ENCODE results near the gene TK1. TPM values are rescaled to one million over a fixed set of nuclear protein-coding genes. Genes with fewer than 3 reads are reported as not detected.
A peak's percentile ranks its signal among the peaks of the same experiment; 100 is the strongest.
"Not testable (repeated sequence)": the region's sequence is repeated elsewhere in the genome, so short reads cannot be mapped to it uniquely, and the experiment has no call there.

TK1 gene
- polyA plus RNA-seq, 3 donors = 0.67 to 2.0 (median 1.4) TPM

DNA sequence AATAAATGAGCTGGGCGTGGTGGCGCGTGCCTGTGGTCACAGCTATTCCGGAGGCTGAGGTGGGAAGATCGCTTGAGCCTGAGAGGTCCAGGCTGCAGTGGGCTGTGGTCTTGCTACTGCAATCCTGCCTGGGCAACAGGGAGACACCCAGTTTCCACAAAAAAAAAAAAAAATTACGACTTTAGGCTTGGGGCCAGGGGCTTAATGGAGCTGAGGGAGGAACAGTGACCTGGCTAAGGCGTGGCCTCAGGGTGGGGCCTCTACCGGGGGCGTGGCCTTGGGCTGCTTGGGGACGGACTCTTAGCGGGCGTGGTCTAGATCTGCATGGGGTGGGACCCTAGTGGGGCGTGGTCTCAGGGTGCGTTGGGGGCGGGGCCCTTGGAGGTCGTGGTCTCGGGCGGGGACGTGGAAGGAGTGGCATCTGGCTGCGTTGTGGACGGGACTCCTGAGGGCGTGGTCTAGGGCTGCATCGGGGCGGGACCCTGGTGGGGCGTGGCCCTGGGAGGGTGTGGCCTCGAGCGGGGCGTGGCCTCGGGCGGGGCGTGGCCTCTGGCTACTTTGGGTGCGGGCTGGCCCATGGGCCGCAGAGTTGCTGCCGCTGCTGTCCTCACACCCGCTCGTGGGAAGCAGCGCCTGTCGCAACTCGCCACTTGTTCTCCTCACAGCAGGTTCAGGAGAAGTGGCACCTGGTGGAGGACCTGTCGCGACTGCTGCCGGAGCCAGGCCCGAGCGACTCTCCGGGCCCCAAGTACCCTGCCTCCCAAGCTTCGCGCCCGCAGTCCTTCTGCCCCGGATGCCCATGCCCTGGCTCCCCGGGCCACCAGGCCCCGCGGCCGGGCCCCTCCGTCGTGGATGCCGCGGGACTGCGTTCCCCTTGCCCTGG lies 46.4 kb downstream of the TK1 start:
- peak overlapping the region; percentile 52 to 78 for H3K4me3 Mint-ChIP-seq
- no peak overlapping the region for H2AFZ ChIP-seq (ENCODE audit: insufficient read depth, low read depth, low read length, poor library complexity, severe bottlenecking)
- peak; percentile 94 to 98 (median 98) for DNase-seq
- TF ChIP-seq, protein P1, sequence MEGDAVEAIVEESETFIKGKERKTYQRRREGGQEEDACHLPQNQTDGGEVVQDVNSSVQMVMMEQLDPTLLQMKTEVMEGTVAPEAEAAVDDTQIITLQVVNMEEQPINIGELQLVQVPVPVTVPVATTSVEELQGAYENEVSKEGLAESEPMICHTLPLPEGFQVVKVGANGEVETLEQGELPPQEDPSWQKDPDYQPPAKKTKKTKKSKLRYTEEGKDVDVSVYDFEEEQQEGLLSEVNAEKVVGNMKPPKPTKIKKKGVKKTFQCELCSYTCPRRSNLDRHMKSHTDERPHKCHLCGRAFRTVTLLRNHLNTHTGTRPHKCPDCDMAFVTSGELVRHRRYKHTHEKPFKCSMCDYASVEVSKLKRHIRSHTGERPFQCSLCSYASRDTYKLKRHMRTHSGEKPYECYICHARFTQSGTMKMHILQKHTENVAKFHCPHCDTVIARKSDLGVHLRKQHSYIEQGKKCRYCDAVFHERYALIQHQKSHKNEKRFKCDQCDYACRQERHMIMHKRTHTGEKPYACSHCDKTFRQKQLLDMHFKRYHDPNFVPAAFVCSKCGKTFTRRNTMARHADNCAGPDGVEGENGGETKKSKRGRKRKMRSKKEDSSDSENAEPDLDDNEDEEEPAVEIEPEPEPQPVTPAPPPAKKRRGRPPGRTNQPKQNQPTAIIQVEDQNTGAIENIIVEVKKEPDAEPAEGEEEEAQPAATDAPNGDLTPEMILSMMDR (IDR thresholded peaks at IDR 0.05) = no peak
- H3K9me3 Mint-ChIP-seq = no peaks in the 10 kb centered on the region
- H3K4me1 Mint-ChIP-seq = peaks cover 81% of the 10 kb centered on the region
- peaks cover 10% of the 10 kb centered on the region for H3K79me2 ChIP-seq (ENCODE audit: insufficient read depth, low read length)
- H4K20me1 ChIP-seq (ENCODE audit: insufficient read depth, low read length) = peaks cover 55% of the 10 kb centered on the region
- no peaks in the 10 kb centered on the region for H3K27me3 ChIP-seq (ENCODE audit: control insufficient read depth in 2 of 2, insufficient read depth in 2 of 2, low read length in 2 of 2)
- peak overlapping the region; percentile 53 for H3K4me2 ChIP-seq (replicated peaks; ENCODE audit: extremely low read depth, low read length, poor library complexity, severe bottlenecking)
- peak overlapping the region; percentile 82 to 96 (median 90) for H3K27ac Mint-ChIP-seq
- intact Hi-C loops (cut with micrococcal nuclease) = loop anchor here (1.0 to 5.0 kb wide), 3 partner anchors 30 to 47 kb away; partner anchors contain the start of genes AFMID (in 2 of the 2) and TK1 (in 2 of the 2)
- H3K27ac ChIP-seq (ENCODE audit: low read depth in 1 of 2, low read length in 2 of 2) = peak overlapping the region; percentile 39 to 49
- no peak overlapping the region for H3K9ac ChIP-seq (ENCODE audit: insufficient read depth, low read length, poor library complexity, severe bottlenecking)
- H3K36me3 ChIP-seq (replicated peaks in 1 of 2; ENCODE audit: control insufficient read depth in 1 of 2, insufficient read depth in 2 of 2, low read length in 2 of 2) = peaks cover 29 to 32% of the 10 kb centered on the region in 2 donors
- peaks cover 0 to 5% (median 0%) of the 10 kb centered on the region in 3 donors for H3K27me3 Mint-ChIP-seq (ENCODE audit: low read depth in 3 of 3)
- H3K9me3 ChIP-seq (replicated peaks in 1 of 2; ENCODE audit: control insufficient read depth in 1 of 2, insufficient read depth in 1 of 2, low read length in 2 of 2) = no peaks in the 10 kb centered on the region
- peak overlapping the region in 1 of 3 experiments; percentile 50 for H3K4me3 ChIP-seq (replicated peaks in 1 of 3; ENCODE audit: low read depth in 2 of 3, low read length in 3 of 3)
- 24% methylated on average over 57 of the region's 58 CpGs for WGBS (ENCODE audit: insufficient coverage)
- peaks cover 30 to 49% of the 10 kb centered on the region in 2 donors for H3K36me3 Mint-ChIP-seq
- H3K4me1 ChIP-seq (ENCODE audit: control insufficient read depth in 1 of 2, insufficient read depth in 2 of 2, low read length in 2 of 2) = peaks cover 82 to 94% of the 10 kb centered on the region in 2 donors

DNA sequence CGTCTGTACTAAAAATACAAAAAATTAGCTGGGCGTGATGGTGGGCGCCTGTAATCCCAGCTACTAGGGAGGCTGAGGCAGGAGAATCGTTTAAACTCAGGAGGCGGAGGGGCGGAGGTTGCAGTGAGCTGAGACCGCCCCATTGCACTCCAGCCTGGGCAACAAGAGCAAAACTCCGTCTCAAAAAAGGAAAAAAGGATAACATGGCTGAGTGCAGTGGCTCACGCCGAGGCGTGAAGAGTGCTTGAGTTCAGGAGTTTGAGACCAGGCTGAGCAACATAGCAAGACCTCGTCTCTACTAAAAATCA lies 47.0 kb downstream of the TK1 start:
- Histone ChIP-seq H3K4me3 (replicated peaks in 1 of 3; ENCODE audit: low read depth in 2 of 3, low read length in 3 of 3) (peak overlapping the region in 1 of 3 experiments; percentile 50), H3K27ac (ENCODE audit: low read depth in 1 of 2, low read length in 2 of 2) (peak overlapping the region; percentile 39 to 49), H3K4me1 (ENCODE audit: control insufficient read depth in 1 of 2, insufficient read depth in 2 of 2, low read length in 2 of 2) (peaks cover 76 to 92% of the 10 kb centered on the region in 2 donors), H3K36me3 (replicated peaks in 1 of 2; ENCODE audit: control insufficient read depth in 1 of 2, insufficient read depth in 2 of 2, low read length in 2 of 2) (peaks cover 34 to 38% of the 10 kb centered on the region in 2 donors), H3K79me2 (ENCODE audit: insufficient read depth, low read length) (peaks cover 10% of the 10 kb centered on the region), H3K4me2 (replicated peaks; ENCODE audit: extremely low read depth, low read length, poor library complexity, severe bottlenecking) (peak overlapping the region; percentile 53), H4K20me1 (ENCODE audit: insufficient read depth, low read length) (peaks cover 61% of the 10 kb centered on the region)
- H3K9me3 ChIP-seq (replicated peaks in 1 of 2; ENCODE audit: control insufficient read depth in 1 of 2, insufficient read depth in 1 of 2, low read length in 2 of 2); DNase-seq; H2AFZ ChIP-seq (ENCODE audit: insufficient read depth, low read depth, low read length, poor library complexity, severe bottlenecking); H3K27me3 ChIP-seq (ENCODE audit: control insufficient read depth in 2 of 2, insufficient read depth in 2 of 2, low read length in 2 of 2); H3K9me3 Mint-ChIP-seq; H3K9ac ChIP-seq (ENCODE audit: insufficient read depth, low read length, poor library complexity, severe bottlenecking); H3K27me3 Mint-ChIP-seq (ENCODE audit: low read depth in 3 of 3): not testable (repeated sequence)
- peaks cover 36 to 55% of the 10 kb centered on the region in 2 donors for H3K36me3 Mint-ChIP-seq
- H3K27ac Mint-ChIP-seq = peak overlapping the region; percentile 82 to 96 (median 90)
- 81% methylated on average over 7 of the region's 12 CpGs for WGBS (ENCODE audit: insufficient coverage)
- intact Hi-C loops (cut with micrococcal nuclease) = loop anchor here (1.0 to 5.0 kb wide), 4 partner anchors 30 to 47 kb away; partner anchors contain the start of genes AFMID (in 2 of the 2) and TK1 (in 2 of the 2)
- peak overlapping the region; percentile 42 to 52 for H3K4me3 Mint-ChIP-seq
- H3K4me1 Mint-ChIP-seq = peaks cover 77% of the 10 kb centered on the region
